GM18907 (cell line): ENCODE measurements around the gene KATNAL2.
"Not testable (repeated sequence)": the region's sequence is repeated elsewhere in the genome, so short reads cannot be mapped to it uniquely, and the experiment has no call there.

Source experiments
- ATAC-seq: cut with Tn5 transposase; IDR thresholded peaks from one replicate; pipeline ENCODE4 v1.9.1; 2021; ENCODE audit warnings: mild to moderate bottlenecking, moderate library complexity; ENCODE audit not compliant: unreplicated experiment

Gene KATNAL2

DNA sequence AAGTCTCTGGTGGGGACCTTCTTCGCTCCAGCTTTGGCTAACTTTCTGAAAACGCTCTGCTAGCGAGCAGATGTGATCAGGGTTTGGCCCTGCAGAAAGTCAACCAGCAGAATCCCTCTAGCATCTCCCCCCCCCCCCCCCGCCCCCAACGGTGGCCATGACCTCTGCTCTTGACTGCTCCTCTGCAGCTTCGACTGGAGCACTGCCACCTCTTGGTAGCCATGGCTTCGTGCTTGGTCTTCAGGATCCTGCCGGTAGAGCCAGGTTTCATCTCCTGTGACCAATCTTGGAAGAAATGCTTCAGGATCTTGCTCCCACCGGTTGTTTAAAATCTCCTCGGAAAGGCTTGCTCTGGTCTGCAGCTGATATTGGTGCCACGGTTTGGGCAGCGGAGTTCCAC lies 113.5 kb downstream of the KATNAL2 start:
- not testable (repeated sequence) for ATAC-seq

DNA sequence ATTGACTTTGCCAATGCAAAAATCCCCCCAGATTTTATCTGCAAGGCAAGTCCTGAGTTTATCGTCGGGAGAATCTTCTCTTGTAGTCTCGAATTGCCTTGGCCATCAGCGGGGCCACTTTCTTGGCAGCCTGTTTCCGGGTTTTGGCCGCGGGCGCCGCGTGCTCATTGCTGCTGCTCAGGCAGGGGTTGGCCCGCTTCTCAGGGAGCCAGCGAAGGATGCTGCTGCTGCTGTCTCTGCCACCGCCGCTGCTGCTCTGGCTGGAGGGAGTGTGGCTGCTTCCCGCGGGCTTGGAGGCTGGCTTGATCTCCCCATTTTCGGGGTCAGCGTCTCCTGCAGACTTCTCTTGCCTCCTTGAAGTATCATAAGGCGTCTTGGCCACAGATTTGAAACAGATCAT lies 115.5 kb downstream of the KATNAL2 start:
- ATAC-seq, result no peak

DNA sequence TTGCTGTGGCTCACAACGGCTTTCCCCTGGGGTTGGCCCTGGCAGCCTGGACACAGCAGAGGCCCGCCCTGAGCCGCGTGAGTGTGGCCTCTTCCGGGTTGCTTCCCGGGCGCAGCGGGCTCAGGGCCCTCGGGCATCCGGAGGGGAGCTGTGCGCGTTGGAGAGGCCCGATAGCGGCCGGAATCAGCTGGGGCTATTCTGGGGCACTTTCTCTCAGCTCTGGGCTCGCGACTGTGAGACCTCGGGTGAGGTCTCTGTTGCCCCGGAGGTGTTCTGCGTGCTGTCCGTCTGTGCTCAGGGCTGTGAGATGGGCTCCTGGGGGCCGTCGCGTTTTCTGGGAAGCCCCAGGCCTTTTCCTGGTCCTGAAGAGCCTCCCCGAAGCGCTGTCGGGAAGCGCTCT lies 117.2 kb downstream of the KATNAL2 start:
- not testable (repeated sequence) for ATAC-seq

- ATAC-seq, result no peak
Observed at GRCh38 chr18:47035156-47035671, 117.8 kb downstream of the KATNAL2 start, which contains the start of gene ELOA2. Gene ELOA2 (minus strand): TSS chr18:47035621. CDS start chr18:47035264, 357 bp downstream.

- ATAC-seq, result no peak
Observed at GRCh38 chr18:47036298-47036874, 119.0 kb downstream of the KATNAL2 start.

GRCh38 chr18:47036927-47037578 lies 119.7 kb downstream of the KATNAL2 start:
- no peak for ATAC-seq

DNA sequence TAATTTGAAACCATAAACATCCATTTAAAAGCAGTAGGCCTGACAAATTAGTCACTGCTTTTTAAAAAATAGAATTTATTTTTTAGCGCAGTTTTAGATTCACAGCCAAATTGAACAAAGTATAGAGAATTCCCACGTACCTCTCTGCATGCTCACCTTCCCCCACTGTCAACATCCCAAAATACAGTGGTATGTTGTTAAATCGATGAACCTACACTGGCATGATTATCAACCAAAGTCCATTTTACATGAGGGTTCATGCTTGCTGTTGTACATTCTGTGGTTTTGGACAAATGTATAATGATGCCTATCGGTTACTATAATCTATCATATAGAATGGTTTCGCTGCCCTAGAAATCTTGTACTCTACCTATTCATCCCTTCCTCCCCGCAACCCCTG lies 123.6 kb downstream of the KATNAL2 start:
- no peak for ATAC-seq

DNA sequence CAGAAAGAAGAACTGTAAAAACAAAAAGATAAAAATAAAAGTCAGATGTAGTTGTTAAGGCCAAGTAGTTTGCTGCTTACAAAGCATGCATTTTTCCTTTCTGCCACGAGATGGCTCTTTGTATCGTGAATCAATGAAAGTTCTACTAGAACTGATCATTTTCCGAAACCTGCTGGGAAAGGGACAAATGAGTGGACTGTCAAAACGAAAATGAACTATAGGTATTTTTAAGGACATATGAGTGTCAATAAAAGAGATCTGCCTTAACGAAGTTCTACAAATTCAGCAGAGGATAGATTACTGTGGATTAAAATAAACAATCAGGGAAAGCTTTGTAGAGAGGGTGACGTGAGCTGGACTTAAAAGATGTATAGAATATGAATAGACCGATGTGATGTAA lies 133.1 kb downstream of the KATNAL2 start:
- no peak for ATAC-seq

DNA sequence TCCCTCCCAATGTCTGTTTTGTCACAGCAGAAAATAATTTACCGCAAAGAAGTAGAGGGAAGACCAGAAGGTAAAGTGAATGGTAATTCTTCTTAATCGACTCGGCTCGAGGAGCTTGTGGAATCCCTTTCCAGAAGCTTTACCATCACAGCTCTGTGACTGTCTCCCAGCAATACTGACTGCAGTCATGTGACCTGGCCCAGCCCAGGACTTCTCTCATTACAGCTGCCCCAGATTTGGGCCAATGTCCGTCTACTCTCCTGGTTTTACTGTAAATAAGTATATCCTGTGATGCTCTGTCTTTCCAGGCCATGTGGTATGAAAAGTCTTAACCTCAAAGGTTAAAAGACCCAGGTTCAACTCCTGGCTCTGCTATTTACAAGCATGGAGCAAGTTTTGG lies 137.0 kb downstream of the KATNAL2 start:
- no peak for ATAC-seq

GRCh38 chr18:47062471-47062870 lies 145.1 kb downstream of the KATNAL2 start:
- ATAC-seq, result no peak

DNA sequence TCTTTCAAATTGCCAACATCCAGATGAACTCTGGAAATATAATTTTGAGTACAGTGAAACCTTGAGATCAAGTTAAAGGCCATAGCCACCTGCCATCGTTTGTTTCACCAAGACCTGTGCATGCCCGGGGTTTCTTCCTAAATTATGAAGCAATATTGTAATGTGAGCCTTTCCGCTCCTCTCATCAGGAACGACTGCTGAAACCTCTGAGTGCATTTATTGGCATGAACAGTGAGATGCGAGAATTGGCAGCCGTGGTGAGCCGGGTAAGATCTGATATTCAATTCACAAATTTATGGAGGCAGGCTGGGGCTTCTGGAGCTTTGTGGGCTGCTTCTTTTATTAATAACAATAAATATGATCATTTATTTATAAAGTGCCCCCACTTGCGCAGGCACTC lies 145.7 kb downstream of the KATNAL2 start:
- ATAC-seq, result no peak

GRCh38 chr18:47067648-47068047 lies 150.2 kb downstream of the KATNAL2 start:
- ATAC-seq, result no peak

- no peak for ATAC-seq
Observed at GRCh38 chr18:47075098-47075883, 157.9 kb downstream of the KATNAL2 start.

- ATAC-seq, result no peak
Observed at GRCh38 chr18:47077111-47077510, 159.7 kb downstream of the KATNAL2 start.

DNA sequence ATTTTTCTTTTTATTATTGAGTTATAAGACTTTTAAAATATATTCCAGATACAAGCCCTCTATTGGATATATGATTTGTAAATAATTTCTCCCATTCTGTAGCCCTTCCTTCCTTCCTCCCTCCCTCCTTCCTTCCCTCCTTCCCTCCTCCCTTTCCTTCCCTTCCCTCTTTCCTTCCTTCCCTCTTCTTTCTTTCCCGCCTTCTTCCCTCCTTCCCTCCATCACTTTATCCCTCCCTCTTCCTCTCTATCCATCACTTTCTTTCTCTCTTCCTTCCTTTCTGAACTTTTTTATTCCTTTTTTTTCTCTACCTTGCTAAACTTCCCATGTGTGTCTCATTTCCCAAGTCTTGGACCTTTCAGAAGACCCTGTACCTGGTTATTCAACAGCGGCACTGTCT lies 163.5 kb downstream of the KATNAL2 start:
- no peak for ATAC-seq

- no peak for ATAC-seq
Observed at GRCh38 chr18:47081578-47081977, 164.2 kb downstream of the KATNAL2 start.

GRCh38 chr18:47087676-47088075 lies 170.3 kb downstream of the KATNAL2 start:
- no peak for ATAC-seq

GRCh38 chr18:47095810-47096209 lies 178.4 kb downstream of the KATNAL2 start:
- ATAC-seq, result no peak

GRCh38 chr18:47100212-47100831 lies 182.9 kb downstream of the KATNAL2 start:
- ATAC-seq, result peak; percentile 54

DNA sequence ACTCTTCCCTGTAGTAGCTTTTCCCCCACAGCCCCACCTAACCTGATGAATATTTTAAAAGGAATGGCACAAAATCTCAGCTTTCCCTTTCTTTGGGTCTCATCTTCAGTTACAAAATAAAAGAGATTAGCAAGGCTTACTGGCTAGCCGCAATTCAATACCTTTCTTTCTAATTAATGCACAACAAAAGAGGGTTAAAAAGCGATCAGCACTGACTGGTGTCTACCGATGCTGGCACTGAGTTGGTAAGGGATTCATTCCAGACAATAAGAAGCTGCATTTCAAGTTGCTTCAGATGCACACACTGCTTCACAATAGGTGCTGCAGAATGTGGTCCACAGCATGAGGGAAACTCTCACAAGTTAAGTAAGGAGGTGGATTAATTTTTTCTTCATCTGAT lies 191.0 kb downstream of the KATNAL2 start:
- no peak for ATAC-seq

DNA sequence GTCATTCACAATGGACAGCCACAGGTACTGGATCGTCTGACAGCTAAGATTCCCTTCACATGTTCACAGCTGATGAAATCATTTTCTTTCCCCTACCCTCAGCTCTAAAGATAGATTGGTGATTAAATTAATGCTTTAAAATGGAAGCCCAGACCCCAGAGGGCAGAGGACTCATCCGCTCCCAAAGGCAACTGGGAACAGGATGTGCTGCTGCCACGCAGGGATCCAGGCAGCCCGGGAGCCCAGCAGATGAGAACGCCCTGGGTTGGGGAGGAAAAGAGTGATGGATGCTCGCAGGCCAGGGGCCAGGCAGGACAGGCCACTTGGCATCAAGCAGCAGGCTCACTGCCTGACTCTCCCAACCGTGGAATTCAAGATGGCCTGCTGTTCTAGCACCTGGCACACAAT lies 191.6 kb downstream of the KATNAL2 start:
- ATAC-seq, result no peak
